GM12864 (cell line): ENCODE data around the gene NTPCR.

ENCODE experiments used
- DNase-seq: peaks from one replicate; pipeline ENCODE4 v3.0.0-alpha.2; 2011; ENCODE audit warnings: low read depth
- H3K4me3 ChIP-seq: 2 replicates; pipeline ENCODE4 v1.5.1; 2011; ENCODE audit warnings: mild to moderate bottlenecking, low read depth, low read length, control low read depth
- TF ChIP-seq, protein P1 (sequence below): IDR thresholded peaks from 2 replicates; pipeline ENCODE4 v1.5.1; 2011; ENCODE audit warnings: low read depth, mild to moderate bottlenecking, moderate library complexity, low read length, control low read depth, inconsistent platforms; ENCODE audit errors: missing control alignments

The NTPCR gene

DNA sequence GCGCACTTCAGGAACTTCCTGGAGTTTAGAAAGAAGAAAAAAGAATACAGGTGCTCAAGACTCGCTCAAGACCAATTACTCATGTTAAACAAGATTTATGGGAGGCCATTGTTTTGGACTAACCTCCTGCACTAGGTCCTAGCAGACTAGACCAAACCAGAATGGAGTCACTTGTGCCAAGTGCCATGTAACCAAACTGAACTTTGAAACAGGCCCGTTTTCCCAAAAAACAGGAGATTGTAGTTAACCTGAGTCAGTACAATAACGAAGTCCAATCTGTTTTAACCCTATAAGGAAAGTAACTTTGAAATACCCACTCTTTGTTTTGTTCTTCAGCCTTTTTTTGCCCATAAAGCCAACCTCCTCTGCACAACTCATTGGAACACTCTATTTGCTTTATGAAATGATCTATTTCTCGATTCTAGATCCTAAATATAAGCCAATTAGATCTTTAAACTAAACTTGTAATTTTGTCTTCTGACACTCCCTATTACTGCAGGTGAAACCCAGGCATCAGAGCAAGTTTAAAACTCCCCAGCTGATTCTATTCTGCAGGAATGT, 695 bp upstream of the NTPCR start:
- TF ChIP-seq, protein P1, sequence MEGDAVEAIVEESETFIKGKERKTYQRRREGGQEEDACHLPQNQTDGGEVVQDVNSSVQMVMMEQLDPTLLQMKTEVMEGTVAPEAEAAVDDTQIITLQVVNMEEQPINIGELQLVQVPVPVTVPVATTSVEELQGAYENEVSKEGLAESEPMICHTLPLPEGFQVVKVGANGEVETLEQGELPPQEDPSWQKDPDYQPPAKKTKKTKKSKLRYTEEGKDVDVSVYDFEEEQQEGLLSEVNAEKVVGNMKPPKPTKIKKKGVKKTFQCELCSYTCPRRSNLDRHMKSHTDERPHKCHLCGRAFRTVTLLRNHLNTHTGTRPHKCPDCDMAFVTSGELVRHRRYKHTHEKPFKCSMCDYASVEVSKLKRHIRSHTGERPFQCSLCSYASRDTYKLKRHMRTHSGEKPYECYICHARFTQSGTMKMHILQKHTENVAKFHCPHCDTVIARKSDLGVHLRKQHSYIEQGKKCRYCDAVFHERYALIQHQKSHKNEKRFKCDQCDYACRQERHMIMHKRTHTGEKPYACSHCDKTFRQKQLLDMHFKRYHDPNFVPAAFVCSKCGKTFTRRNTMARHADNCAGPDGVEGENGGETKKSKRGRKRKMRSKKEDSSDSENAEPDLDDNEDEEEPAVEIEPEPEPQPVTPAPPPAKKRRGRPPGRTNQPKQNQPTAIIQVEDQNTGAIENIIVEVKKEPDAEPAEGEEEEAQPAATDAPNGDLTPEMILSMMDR, result no peak
- no peak for DNase-seq
- H3K4me3 ChIP-seq, result peak overlapping the region; percentile 84

DNA sequence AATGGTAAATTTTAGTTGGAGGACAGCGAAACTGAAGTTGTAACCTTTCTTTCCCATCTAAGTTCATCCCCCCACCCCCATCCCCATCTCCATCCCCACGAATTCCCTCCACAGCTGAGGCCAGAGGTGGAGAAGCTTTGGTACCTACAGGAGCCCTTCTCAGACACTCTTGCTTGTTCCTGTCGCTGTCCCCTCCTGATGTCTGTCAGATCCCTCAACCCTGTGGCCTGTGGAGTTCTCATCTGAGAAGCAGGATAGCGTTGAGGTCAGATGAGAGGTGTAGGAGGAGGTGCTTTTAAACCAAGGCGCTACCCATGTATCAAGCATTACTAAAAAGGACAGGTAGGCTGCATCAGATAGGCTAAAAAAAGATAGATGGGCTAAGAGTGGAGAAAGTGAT, 769 bp downstream of the NTPCR start:
- peak overlapping the region; percentile 84 for H3K4me3 ChIP-seq
- TF ChIP-seq, protein P1, result no peak
- DNase-seq, result no peak

DNA sequence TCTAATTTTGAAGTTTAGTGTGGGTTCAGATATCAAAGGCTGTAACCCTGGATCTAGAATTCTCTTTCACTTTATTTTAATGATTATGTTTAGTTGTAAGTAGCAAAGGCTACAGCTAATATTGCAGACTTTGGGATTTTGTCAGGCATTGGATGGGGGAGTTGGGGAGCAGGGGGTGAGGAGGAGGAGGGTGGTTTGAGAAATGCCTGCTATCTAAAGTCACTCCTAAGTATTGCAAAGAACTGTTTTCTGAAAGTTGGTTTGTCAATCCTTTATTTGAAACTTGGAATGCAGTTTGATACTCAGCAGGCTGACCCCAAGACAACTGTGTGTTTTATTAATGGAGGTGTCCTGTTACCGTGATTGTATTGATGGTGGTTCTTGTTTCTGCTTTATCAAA, 1.2 kb downstream of the NTPCR start:
- H3K4me3 ChIP-seq, result peak overlapping the region; percentile 84; the same call in 1 of the 2 replicates
- no peak for DNase-seq
- TF ChIP-seq, protein P1, result no peak

GRCh38 chr1:232952514-232953499, 2.4 kb downstream of the NTPCR start:
- TF ChIP-seq, protein P1, result peak; percentile 90
- DNase-seq, result no peak
- no peak overlapping the region for H3K4me3 ChIP-seq

DNA sequence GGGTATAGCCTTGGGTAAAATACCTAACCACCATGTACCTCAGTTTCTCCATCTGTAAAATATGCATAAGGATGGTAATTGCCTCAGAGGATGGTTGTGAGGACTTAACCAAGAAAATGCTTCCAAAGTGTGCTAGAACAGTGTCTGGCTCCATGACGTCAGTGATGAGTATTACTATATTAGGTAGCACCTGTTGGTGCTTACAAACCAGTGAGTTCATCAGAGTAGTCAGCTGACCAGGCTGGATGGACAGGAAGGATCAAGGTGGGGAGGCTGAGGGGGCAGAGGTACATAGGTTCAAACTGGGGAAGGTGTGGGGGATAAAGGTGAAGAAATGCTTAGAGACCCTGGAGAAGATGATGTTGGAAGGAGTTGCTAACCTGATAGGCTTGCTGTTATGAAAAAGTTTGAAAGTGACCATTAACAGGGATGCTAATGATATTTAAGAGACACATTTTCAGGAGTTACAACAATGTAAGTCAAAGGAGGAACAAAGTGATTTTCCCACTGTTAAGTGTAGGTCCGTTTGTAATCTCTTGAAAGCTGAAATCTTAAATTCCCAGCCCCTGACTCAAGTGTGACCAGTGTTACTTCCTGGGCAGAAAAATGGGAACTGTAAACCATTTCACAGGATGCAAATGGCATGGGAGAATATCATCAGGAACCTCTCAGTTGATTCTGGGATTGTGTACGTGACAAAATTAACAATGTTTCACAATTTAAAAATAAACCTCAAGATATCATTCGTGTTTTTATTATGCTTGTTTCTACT, 4.4 kb downstream of the NTPCR start:
- TF ChIP-seq, protein P1, result no peak
- DNase-seq, result no peak

DNA sequence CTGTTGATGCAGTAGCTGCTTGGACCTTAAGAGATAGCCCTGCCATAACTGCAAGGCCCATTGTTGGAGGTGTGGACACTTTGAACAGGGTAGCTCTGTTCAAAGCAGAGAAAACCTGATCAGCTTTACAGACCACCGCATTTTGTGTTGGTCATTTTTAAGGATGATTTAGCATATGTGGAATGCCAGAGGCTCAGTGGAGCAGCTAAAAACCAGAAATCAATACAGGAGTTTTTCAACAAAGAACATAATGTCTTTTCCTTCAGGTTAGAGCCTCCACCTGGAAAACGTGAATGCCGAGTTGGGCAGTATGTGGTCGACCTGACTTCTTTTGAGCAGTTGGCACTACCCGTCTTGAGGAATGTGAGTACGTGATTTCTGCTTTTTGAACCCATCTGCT, 5.7 kb downstream of the NTPCR start:
- DNase-seq, result no peak
- no peak overlapping the region for H3K4me3 ChIP-seq
- TF ChIP-seq, protein P1, result no peak

More for the DNA sequence above, 4.4 kb downstream of the NTPCR start:
- H3K4me3 ChIP-seq, result no peak overlapping the region
